GM19238 (cell line): ENCODE measurements around the gene MRTFB.

ENCODE experiments used
- DNase-seq: peaks from one replicate; pipeline ENCODE4 v3.0.0; 2011; ENCODE audit warnings: low spot score; ENCODE audit not compliant: insufficient read length

Gene MRTFB

DNA sequence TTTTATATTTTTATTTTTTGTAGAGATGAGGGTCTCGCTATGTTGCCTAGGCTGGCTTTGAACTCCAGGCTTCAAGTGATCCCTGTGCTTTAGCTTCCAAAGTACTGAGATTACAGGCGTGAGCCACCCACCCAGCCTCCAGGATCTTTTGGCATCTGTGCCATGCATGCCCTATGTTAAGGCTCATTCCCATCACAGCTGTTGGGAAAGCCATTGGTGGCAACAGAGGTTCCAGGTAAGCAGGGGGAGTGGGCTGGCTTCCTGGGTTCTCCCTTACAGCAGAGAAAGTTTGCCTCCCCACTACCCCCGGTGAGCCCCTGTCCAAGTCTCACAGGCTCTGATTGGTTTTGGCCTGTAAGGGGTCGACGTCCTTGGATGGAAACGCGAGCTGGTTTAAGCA lies 8.9 kb upstream of the MRTFB start:
- no peak for DNase-seq

DNA sequence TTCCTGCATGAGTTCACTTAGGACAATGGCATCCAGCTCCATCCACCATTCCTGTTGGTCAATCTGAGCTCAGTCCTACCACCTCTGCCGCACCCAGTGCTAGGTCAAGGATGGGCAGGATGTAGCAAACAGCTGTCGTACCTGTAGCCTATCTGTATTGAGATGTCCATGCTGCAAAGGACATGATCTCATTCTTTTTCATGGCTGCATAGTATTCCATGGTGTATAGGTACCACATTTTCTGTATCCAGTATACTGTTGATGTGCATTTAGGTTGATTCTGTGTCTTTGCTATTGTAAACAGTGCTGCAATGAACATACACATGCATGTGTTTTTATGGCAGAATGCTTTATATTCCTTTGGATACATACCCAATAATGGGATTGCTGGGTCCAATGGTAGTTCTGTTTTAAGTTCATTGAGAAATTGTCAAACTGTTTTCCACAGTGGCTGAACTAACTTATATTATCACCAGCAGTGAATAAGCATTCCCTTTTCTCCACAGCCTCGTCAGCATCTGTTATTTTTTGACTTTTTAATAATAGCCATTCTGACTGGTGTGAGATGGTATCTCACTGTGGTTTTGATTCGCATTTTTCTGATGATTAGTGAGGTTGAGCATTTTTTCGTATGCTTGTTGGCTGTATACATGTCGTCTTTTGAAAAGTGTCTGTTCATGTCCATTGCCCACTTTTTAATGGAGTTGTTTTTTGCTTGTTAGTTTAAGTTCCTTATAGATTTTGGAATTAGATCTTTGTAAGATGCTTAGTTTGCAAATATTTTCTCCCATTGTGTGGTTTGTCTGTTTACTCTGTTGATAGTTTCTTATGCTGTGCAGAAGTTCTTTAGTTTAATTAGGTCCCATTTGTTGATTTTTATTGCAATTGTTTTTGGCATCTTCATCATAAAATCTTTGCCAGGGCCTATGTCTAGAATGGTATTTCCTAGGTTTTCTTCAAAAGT lies 7.2 kb upstream of the MRTFB start:
- no peak for DNase-seq

GRCh38 chr16:14069818-14070217 lies 1.3 kb upstream of the MRTFB start:
- DNase-seq = no peak

- peak; percentile 6 for DNase-seq
Observed at GRCh38 chr16:14070555-14070876, 603 bp upstream of the MRTFB start.

DNA sequence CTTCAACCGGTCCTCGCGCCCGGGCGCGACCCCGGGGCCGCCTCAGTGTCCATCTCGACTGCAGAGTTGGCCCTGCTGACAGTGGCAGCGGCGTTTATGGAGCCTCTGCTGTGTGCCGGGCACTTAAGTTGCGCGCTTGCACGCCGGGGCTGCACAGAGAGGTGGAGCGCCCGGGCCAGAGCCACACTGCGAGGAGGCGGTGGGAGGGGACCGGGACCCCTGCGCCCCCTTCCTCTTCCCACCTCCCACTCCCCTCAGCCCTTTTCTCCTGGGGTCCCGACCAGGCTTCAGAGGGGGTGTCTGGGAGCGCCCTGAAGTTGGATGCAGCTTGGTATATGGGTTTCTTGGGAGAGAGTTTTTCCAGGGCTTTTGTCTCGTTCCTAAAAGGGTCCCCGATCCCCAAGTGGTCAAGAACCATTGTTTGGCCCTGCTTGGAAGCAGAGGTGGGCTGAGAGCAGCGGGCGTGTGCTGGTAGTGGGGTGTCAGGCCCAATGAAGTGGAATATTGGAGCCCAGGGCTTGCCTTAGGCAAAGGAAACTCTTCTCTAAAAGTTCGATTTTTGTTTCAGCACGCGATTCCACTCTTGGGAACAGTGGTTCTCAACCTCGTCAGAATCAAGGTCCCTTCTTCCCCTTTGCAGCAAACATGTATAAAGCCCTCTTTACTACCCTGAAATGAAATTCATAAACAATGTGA lies 605 bp downstream of the MRTFB start:
- no peak for DNase-seq

- DNase-seq = no peak
Observed at GRCh38 chr16:14072360-14072759, 1.2 kb downstream of the MRTFB start.

DNA sequence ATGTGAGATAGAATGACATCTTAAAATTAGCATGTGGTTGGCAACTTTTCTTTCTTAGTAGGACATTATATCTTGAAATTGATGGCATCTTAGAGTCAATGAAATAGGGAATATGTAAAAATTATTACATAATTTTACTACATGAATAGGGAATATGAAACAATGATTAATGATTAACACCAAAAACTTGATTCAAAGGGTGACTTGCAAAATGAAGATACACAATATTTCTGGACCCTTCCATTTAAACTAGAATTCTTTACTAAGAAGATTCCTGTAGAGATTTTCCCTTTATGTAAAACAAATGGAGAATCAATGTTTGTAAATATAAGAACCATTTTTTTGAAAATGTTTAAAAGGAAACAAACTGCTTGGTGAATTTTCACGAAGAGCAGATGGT lies 3.4 kb downstream of the MRTFB start:
- no peak for DNase-seq

DNA sequence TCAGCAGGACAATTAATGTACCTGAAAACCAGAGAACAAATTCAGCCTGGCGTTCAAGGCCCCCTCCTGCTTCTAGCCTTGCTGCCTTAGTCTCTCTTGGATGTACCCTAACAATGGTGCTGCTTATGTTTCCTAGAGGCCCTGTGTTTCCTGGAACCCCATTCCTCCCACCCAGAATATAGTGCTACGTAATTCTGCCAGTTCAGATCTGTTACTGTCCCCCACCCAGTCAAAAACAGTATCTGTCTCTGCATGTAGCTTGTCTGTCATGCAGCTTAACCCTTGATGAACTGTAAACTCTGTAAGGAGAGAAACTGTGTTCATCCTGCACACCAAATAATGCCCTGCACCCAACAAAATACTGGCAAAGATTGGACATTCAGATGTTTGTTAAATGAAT lies 6.8 kb downstream of the MRTFB start:
- no peak for DNase-seq

GRCh38 chr16:14086477-14086876 lies 15.4 kb downstream of the MRTFB start:
- no peak for DNase-seq

DNA sequence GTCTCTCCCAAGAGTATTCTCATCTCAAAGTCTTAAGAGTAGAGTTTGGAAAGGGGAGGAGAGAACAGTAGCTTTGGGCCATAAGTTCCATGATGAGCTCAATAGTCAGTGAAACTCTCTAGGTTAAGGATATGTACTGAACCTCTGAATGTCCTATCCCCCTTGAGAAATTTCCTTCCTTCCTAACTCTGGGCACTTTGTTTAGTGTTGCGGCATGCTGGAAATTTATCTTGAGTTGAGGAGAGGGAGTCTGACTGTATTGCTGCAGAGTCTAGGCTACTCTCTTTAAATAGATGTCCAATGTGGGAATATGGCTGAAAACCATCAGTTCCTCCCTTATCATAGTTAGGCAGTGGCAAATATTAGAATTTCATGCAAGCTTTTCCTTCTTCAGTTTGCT lies 16.1 kb downstream of the MRTFB start:
- no peak for DNase-seq

- DNase-seq = no peak
Observed at GRCh38 chr16:14087590-14088154, 16.6 kb downstream of the MRTFB start.

GRCh38 chr16:14088155-14088753 lies 17.1 kb downstream of the MRTFB start:
- DNase-seq = no peak

DNA sequence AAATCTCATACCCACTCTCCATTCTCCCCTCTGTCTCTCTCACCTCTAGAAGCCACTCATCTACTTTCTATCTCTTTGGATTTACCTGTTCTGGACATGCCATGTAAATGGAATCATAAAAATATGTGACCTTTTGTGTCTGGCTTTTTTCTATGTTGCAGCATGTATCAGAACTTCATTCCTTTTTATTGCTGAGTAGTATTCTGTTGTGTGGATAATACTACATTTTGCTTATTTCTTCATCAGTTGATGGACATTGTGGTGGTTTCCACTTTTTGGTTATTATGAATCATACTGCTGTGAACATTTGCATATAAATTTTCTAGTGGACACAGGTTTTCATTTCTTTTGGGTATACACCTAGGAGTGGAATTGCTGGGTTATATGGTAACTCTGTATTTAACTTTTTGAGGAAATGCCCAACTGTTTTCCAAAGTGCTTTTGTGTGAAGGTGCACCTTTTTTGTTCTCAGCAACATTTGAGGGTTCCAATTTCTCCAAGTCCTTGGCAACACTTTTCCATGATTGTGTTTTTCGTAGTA lies 18.2 kb downstream of the MRTFB start:
- DNase-seq = no peak

DNA sequence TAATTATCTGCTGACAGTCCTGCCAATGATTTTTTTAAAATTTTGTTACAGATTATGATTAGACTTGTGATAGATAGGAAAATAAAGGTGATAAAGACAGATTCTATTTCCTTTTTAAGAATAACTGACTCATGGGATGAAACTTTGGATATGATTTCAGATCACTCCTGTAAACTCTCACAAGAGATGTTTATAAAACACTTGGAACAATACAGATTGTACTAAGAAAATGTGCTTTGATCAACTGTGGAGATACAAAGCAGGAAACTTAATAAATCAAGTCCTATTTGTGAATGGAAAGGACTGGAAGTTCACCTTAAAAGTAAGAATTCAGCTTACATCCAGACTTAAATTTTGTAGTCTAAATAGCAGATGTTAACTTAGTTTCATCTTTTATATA lies 21.4 kb downstream of the MRTFB start:
- DNase-seq = no peak

- DNase-seq = no peak
Observed at GRCh38 chr16:14095883-14096551, 24.9 kb downstream of the MRTFB start.

- no peak for DNase-seq
Observed at GRCh38 chr16:14097182-14097959, 26.3 kb downstream of the MRTFB start.

GRCh38 chr16:14098081-14098480 lies 27.0 kb downstream of the MRTFB start:
- no peak for DNase-seq

GRCh38 chr16:14100825-14101224 lies 29.7 kb downstream of the MRTFB start:
- no peak for DNase-seq

GRCh38 chr16:14101415-14101814 lies 30.3 kb downstream of the MRTFB start:
- DNase-seq = no peak

- no peak for DNase-seq
Observed at GRCh38 chr16:14102925-14103720, 32.0 kb downstream of the MRTFB start.
